Mucosa of stomach (tissue), 1 donor: Measurements from ENCODE around the gene IFTAP.

Experiments used
- H3K27me3 ChIP-seq: one replicate; pipeline ENCODE4 v1.7.0; 2013; ENCODE audit warnings: mild to moderate bottlenecking, low read length; ENCODE audit not compliant: control insufficient read depth, insufficient read depth
- H3K36me3 ChIP-seq: one replicate; pipeline ENCODE4 v1.7.0; 2013; ENCODE audit warnings: low read length; ENCODE audit not compliant: control insufficient read depth, insufficient read depth
- H3K4me1 ChIP-seq: one replicate; pipeline ENCODE4 v1.7.0; 2013; ENCODE audit warnings: mild to moderate bottlenecking, low read length; ENCODE audit not compliant: control insufficient read depth, insufficient read depth
- H3K4me3 ChIP-seq: one replicate; pipeline ENCODE4 v1.7.0; 2013; ENCODE audit warnings: low read length
- H3K9ac ChIP-seq: one replicate; pipeline ENCODE4 v1.7.0; 2013; ENCODE audit warnings: mild to moderate bottlenecking, low read length, moderate library complexity
- H3K9me3 ChIP-seq: one replicate; pipeline ENCODE4 v1.7.0; 2013; ENCODE audit warnings: mild to moderate bottlenecking, low read length, moderate library complexity; ENCODE audit not compliant: control insufficient read depth
- donor health status: Pancreatic carcinoma.

Gene IFTAP

DNA sequence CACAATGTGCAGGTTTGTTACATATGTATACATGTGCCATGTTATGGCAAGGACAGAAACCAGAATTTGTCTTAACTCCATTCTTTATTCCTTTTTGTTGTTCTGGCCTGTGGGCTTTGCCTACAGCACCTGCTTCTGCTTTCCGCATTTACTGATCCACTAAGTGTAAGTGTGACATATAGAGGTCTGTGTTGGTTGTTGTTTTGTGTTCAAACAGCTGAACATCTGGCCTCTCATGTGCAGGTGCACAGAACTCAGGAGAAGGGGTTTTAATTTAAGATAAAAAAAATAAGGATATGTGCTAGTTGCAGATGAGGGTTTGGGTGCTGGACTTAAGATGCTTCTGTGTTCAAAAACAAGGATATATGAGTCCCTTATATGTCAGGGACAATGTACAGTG, 89.5 kb downstream of the IFTAP start:
- H3K4me1 ChIP-seq = no peaks in the 10 kb centered on the region
- H3K9me3 ChIP-seq = no peaks in the 10 kb centered on the region
- no peak overlapping the region for H3K9ac ChIP-seq
- no peaks in the 10 kb centered on the region for H3K36me3 ChIP-seq
- H3K27me3 ChIP-seq = no peaks in the 10 kb centered on the region
- no peak overlapping the region for H3K4me3 ChIP-seq

DNA sequence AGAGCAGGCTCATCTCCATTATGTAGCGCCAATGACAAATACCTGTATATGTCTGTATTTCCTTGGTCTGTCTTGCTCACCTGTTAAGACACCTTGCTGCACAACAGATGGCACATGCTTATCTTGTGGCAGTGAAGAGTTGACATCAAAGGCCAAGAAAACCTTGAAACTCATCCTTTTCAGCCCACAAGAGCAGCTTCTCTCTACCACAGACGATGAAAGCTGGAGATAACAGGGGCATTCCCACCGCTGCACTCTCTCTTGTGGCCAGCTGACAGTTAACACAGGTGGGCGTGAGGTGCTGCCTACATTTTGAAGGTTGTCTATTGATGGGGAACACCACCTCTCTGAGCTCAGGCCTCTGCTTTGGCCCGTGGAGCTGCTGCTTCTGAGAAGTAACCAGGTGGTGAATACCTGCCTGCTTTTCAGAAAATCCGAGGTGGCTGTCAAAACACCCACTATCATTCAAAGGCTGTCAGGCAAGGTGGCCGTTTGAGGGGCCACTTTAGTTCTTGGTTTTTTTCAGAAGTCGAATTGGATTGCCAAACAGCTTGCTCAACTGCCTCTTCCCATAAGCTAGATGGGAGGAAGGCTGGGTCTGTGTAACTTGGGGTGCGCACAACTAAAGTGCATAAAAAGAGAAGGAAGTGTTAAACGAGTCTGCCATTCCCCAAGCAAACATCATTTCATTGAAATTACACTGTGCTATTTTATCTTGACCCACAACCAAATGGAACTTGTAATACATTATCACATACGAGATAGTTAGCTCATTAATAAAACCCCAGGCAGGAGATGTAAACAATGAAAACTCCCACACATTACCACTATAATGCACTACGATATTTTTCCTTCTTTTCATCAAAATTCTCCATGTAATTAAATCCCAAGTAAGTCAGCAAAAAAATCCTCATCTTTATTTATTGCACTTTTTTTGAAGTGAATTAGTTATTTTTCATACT, 90.8 kb downstream of the IFTAP start:
- no peaks in the 10 kb centered on the region for H3K9me3 ChIP-seq
- no peaks in the 10 kb centered on the region for H3K4me1 ChIP-seq
- H3K36me3 ChIP-seq = no peaks in the 10 kb centered on the region
- no peak overlapping the region for H3K9ac ChIP-seq
- no peak overlapping the region for H3K4me3 ChIP-seq
- no peaks in the 10 kb centered on the region for H3K27me3 ChIP-seq

DNA sequence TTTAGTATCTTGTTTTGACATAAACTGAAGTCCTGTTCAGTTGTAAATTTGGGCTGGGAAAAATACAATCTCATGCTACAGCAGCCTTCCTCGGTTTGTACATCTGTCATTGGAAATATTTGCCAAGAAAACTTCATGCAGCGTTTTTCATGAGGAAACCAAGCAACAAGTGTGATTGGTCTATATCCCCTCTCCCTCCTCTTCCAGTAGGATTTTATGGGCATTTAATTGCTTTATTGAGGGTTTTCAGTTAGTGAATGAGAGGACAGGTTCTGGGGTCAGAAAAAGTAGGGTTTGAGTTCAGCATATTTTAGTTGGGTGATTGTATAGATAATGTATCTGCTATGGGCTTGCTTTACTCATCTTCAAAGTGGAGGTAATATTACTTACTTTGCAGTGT, 93.8 kb downstream of the IFTAP start:
- no peaks in the 10 kb centered on the region for H3K9me3 ChIP-seq
- no peaks in the 10 kb centered on the region for H3K27me3 ChIP-seq
- H3K36me3 ChIP-seq = no peaks in the 10 kb centered on the region
- H3K4me1 ChIP-seq = no peaks in the 10 kb centered on the region
- H3K4me3 ChIP-seq = no peak overlapping the region
- H3K9ac ChIP-seq = no peak overlapping the region

DNA sequence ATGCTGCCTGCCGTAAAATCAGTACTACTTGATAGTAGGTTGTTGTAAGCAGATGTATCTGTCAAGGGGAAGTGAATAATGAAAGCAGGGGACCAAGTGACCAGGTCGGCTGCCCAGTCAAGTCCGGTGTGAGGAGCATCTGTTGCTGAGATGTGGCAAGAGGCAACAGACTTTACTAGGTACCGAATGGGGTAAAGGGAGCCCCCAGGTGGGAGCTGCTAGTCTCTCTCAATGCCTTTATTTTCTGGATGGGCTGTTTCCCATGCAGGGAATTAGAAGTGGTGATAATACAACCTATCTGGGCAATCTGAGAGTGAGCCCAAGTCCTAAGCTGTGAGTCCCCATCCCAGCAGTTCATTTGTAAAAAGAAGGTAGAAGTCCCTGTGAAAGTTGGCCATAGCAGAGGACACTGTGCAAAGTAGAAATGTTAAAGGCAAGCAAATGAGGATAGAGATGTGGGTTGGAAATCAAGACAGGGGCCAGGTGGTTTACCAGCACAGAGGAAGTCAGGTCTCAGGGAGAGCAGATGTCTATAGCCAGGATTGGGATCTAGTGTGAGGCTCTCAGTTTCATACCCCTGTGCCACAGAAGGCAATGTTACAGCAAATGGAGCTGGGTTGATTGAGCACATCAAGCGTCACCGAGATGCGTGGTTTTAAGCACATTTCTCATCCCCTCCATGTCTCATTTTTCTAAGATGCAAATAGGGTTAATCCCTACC, 94.4 kb downstream of the IFTAP start:
- no peak overlapping the region for H3K4me3 ChIP-seq
- no peak overlapping the region for H3K9ac ChIP-seq
- no peaks in the 10 kb centered on the region for H3K27me3 ChIP-seq

DNA sequence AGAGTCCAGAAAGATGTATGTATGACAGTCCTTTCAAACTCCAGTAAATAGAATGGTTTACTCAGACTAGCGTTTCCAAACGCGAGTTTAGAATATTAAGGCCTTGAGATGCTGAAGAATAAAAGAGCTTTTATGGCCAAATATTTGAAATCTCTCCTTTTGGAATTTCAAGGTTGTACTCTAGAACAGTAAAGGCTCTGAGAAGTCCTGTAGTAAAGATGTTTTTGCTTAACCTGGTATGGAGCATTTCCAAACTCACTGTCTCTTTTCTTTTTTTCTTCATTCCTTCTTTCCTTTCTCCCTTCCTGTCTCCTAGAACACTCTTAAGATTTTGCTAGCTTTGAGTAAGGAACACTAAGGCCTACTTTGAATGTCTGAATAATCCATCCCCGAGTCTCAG, 95.1 kb downstream of the IFTAP start:
- Histone ChIP-seq H3K27me3 (no peaks in the 10 kb centered on the region), H3K9ac (no peak overlapping the region)

More for the DNA sequence above, 94.4 kb downstream of the IFTAP start:
- H3K36me3 ChIP-seq = no peaks in the 10 kb centered on the region
- no peaks in the 10 kb centered on the region for H3K4me1 ChIP-seq
- H3K9me3 ChIP-seq = no peaks in the 10 kb centered on the region

DNA sequence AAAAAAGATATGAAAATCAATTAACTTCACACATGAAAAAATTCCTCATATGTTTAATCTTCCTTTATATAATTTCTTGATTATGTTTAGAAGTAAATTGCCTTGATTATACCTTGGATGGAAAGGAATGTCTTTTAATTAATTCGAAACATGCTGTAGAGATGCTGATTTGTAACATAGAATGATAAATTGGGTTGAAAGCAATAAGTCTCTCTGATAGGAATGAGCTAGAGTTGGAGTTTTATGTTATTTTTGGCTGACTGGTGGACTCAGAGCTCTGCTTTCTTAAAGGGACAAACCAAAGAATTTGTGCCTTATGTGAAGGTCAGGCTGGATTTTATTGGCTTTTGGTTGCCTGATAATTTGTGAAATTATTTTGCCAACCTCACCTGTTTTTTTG, 98.4 kb downstream of the IFTAP start:
- H3K9me3 ChIP-seq = no peaks in the 10 kb centered on the region
- no peaks in the 10 kb centered on the region for H3K4me1 ChIP-seq
- H3K36me3 ChIP-seq = no peaks in the 10 kb centered on the region
- no peak overlapping the region for H3K4me3 ChIP-seq
- H3K9ac ChIP-seq = no peak overlapping the region
- no peaks in the 10 kb centered on the region for H3K27me3 ChIP-seq

More for the DNA sequence above, 95.1 kb downstream of the IFTAP start:
- H3K4me1 ChIP-seq = no peaks in the 10 kb centered on the region
- no peak overlapping the region for H3K4me3 ChIP-seq
- no peaks in the 10 kb centered on the region for H3K9me3 ChIP-seq
- H3K36me3 ChIP-seq = no peaks in the 10 kb centered on the region

DNA sequence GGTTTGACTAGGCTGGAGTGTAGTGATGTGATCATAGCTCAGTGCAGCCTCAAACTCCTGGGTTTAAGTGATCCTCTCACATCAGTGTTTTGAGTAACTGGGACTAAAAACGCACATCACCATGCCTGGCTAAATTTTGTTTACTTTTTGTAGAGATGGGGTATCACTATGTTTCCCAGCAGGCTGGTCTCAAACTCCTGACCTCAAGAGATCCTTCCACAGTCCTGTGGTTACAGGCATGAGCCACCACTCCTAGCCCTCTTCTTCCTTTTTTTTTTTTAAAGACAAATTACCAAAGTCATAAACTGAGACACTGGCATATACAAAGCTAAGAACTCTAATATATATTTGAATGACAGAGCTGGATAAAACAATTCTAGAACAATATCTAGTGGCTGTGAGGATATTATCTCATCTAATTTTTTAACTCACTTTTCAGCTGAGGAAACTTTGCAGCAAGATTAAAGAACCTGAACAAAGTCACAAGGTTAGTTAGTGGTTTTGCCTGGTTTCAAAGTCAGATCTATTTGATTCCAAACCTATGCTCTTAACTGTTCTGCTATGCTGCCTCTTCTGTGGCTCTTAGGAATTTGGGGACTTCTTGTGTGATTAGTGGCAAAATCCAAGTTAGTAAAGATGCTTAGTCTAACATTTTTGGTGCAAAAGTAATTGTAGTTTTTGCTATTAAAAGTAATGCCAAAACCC, 99.0 kb downstream of the IFTAP start:
- Histone ChIP-seq H3K9ac (no peak overlapping the region), H3K36me3 (no peaks in the 10 kb centered on the region), H3K9me3 (no peaks in the 10 kb centered on the region), H3K27me3 (no peaks in the 10 kb centered on the region), H3K4me1 (no peaks in the 10 kb centered on the region), H3K4me3 (no peak overlapping the region)

DNA sequence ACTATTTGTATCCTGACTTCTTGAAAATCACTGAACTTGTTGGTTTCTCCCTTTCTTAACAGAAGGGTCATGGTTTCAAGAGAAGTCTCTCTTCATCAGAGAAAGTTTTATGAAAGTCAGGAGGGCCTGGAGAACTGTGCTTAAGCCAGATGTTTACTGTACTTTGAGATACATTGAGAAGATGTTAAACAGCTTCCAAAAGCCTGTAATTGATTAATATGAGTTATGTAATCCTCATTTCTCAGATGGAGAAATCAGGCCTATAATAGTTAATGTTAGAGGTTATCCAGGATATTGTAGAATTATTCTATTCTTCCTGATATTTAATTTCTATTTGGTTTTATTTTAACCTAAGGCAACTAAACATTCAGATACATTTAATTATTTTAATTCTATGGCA, 100.8 kb downstream of the IFTAP start:
- H3K4me1 ChIP-seq = no peaks in the 10 kb centered on the region

DNA sequence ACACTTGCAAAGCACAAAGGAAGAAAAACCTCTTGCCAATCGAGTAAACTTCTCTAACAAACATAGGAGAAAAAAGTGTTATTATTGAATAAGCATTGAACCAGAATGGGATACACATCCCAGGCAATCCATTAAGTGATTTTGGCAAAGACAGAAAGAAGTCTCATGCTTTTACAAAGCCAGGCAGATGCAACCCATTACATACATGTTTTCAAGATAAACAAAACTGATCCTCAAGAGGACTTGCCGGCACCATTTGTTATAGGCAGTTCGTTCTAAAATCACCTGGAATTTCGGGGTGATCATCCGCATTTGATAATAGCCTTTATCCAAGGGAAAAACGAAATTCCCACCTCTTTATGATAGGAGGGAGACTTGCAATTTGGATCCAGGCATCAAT, 101.3 kb downstream of the IFTAP start:
- H3K9me3 ChIP-seq = no peaks in the 10 kb centered on the region
- no peak overlapping the region for H3K9ac ChIP-seq
- no peaks in the 10 kb centered on the region for H3K27me3 ChIP-seq
- no peaks in the 10 kb centered on the region for H3K36me3 ChIP-seq
- no peak overlapping the region for H3K4me3 ChIP-seq
- H3K4me1 ChIP-seq = no peaks in the 10 kb centered on the region

More for the DNA sequence above, 100.8 kb downstream of the IFTAP start:
- H3K36me3 ChIP-seq = no peaks in the 10 kb centered on the region
- no peaks in the 10 kb centered on the region for H3K9me3 ChIP-seq
- H3K9ac ChIP-seq = no peak overlapping the region
- no peaks in the 10 kb centered on the region for H3K27me3 ChIP-seq
- no peak overlapping the region for H3K4me3 ChIP-seq

DNA sequence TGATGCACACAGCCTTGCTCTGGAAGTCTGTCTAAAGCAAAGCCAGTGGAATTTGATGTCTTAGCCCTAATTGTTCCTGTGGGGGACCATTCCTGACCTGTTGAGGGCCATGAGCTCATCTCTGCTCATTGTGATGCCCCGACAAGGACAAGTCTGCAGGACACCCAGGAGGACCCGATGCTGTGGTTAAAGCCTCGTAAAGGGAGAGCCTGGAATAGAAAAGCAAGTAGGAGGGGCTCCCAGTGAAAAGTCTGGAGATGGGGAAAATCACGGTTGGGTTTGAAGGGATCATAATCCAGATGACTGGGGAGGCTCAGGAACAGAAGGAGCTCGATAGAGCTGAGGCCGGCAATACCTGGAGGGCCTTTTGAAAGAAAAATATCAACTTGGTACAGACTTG, 102.2 kb downstream of the IFTAP start:
- no peaks in the 10 kb centered on the region for H3K4me1 ChIP-seq

DNA sequence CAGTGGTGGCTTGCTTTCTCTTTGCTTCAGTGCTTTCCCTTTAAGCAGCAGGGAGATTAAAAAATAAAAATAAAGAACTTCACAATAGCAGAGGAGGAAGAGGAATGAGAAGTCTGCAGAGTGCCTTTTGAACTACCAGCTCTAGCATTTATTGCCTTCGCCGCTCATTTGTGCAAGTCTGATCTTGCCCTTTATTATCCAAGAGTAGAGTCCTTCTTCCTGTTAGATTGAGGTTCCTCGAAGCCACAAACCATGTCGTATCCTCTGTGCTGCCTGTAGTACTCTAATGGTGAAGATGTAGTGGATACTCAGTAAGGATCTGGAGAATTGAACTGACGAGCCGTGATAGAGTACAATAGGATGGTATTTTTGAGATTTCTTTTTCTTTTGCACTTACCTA, 105.0 kb downstream of the IFTAP start:
- Histone ChIP-seq H3K27me3 (no peaks in the 10 kb centered on the region), H3K36me3 (no peaks in the 10 kb centered on the region), H3K4me3 (no peak overlapping the region), H3K4me1 (no peaks in the 10 kb centered on the region), H3K9ac (no peak overlapping the region), H3K9me3 (no peaks in the 10 kb centered on the region)

More for the DNA sequence above, 102.2 kb downstream of the IFTAP start:
- Histone ChIP-seq H3K4me3 (no peak overlapping the region), H3K27me3 (no peaks in the 10 kb centered on the region), H3K9ac (no peak overlapping the region), H3K9me3 (no peaks in the 10 kb centered on the region), H3K36me3 (no peaks in the 10 kb centered on the region)

DNA sequence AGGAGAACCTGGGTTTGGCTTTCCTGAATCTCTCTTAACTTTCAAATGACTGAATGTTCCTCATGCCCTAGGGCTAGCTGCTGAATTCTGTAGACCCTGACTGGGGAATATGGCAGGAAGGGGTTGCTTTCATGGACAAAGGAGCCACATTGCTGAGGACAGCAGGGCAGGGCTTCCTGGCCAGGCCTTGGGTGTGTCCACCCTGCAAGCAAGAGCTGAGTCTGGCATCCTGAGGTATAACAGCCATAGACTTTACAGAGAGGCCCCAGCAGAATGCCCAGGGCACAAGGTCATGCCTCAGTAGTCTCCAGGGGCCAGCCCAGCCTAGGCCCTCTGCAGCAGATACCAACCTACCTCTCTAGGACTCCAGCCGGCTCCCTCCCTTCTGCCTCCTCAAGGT, 105.9 kb downstream of the IFTAP start:
- Histone ChIP-seq H3K9ac (no peak overlapping the region), H3K36me3 (no peaks in the 10 kb centered on the region), H3K4me1 (no peaks in the 10 kb centered on the region)

More for the DNA sequence above, 105.9 kb downstream of the IFTAP start:
- no peak overlapping the region for H3K4me3 ChIP-seq
- H3K9me3 ChIP-seq = no peaks in the 10 kb centered on the region
- H3K27me3 ChIP-seq = no peaks in the 10 kb centered on the region
